ENCODE results near the gene LAMB1.

The LAMB1 gene

GRCh38 chr7:107948645-107949442 lies 54.1 kb downstream of the LAMB1 start:
- no peak for TF ChIP-seq POLR2AphosphoS5 (IDR thresholded peaks at IDR 0.05; ENCODE audit: low read depth)
- TF ChIP-seq SPI1 (IDR thresholded peaks at IDR 0.05; ENCODE audit: borderline replicate concordance, low read depth) = no peak
- TF ChIP-seq, protein P1, sequence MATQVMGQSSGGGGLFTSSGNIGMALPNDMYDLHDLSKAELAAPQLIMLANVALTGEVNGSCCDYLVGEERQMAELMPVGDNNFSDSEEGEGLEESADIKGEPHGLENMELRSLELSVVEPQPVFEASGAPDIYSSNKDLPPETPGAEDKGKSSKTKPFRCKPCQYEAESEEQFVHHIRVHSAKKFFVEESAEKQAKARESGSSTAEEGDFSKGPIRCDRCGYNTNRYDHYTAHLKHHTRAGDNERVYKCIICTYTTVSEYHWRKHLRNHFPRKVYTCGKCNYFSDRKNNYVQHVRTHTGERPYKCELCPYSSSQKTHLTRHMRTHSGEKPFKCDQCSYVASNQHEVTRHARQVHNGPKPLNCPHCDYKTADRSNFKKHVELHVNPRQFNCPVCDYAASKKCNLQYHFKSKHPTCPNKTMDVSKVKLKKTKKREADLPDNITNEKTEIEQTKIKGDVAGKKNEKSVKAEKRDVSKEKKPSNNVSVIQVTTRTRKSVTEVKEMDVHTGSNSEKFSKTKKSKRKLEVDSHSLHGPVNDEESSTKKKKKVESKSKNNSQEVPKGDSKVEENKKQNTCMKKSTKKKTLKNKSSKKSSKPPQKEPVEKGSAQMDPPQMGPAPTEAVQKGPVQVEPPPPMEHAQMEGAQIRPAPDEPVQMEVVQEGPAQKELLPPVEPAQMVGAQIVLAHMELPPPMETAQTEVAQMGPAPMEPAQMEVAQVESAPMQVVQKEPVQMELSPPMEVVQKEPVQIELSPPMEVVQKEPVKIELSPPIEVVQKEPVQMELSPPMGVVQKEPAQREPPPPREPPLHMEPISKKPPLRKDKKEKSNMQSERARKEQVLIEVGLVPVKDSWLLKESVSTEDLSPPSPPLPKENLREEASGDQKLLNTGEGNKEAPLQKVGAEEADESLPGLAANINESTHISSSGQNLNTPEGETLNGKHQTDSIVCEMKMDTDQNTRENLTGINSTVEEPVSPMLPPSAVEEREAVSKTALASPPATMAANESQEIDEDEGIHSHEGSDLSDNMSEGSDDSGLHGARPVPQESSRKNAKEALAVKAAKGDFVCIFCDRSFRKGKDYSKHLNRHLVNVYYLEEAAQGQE (IDR thresholded peaks at IDR 0.05; ENCODE audit: insufficient replicate concordance, low read depth) = no peak
- no peak for TF ChIP-seq GABPA (IDR thresholded peaks at IDR 0.05; ENCODE audit: low read depth)
- TF ChIP-seq, protein P2, sequence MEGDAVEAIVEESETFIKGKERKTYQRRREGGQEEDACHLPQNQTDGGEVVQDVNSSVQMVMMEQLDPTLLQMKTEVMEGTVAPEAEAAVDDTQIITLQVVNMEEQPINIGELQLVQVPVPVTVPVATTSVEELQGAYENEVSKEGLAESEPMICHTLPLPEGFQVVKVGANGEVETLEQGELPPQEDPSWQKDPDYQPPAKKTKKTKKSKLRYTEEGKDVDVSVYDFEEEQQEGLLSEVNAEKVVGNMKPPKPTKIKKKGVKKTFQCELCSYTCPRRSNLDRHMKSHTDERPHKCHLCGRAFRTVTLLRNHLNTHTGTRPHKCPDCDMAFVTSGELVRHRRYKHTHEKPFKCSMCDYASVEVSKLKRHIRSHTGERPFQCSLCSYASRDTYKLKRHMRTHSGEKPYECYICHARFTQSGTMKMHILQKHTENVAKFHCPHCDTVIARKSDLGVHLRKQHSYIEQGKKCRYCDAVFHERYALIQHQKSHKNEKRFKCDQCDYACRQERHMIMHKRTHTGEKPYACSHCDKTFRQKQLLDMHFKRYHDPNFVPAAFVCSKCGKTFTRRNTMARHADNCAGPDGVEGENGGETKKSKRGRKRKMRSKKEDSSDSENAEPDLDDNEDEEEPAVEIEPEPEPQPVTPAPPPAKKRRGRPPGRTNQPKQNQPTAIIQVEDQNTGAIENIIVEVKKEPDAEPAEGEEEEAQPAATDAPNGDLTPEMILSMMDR (IDR thresholded peaks at IDR 0.05; ENCODE audit: insufficient read depth, low read length) = no peak
- Histone ChIP-seq H3K4me3 (replicated peaks; ENCODE audit: insufficient read depth, low read length) (no peak overlapping the region), H3K27ac (replicated peaks) (no peak overlapping the region), H3K27me3 (ENCODE audit: insufficient read depth, poor library complexity, severe bottlenecking) (no peaks in the 10 kb centered on the region)
- DNase-seq (ENCODE audit: low read depth in 1 of 2, low spot score in 1 of 2) = no peak

GRCh38 chr7:107946881-107947280 lies 56.1 kb downstream of the LAMB1 start:
- TF ChIP-seq SPI1 (IDR thresholded peaks at IDR 0.05; ENCODE audit: borderline replicate concordance, low read depth) (no peak), POLR2AphosphoS5 (IDR thresholded peaks at IDR 0.05; ENCODE audit: low read depth) (no peak), GABPA (IDR thresholded peaks at IDR 0.05; ENCODE audit: low read depth) (no peak)
- TF ChIP-seq, protein P1 (IDR thresholded peaks at IDR 0.05; ENCODE audit: insufficient replicate concordance, low read depth) = no peak
- TF ChIP-seq, protein P2 (IDR thresholded peaks at IDR 0.05; ENCODE audit: insufficient read depth, low read length) = no peak
- no peak for DNase-seq (ENCODE audit: low read depth in 1 of 2, low spot score in 1 of 2)
- Histone ChIP-seq H3K4me3 (replicated peaks; ENCODE audit: insufficient read depth, low read length) (no peak overlapping the region), H3K27me3 (ENCODE audit: insufficient read depth, poor library complexity, severe bottlenecking) (no peaks in the 10 kb centered on the region), H3K27ac (replicated peaks) (no peak overlapping the region)

GRCh38 chr7:107946451-107946850 lies 56.5 kb downstream of the LAMB1 start:
- TF ChIP-seq, protein P1 (IDR thresholded peaks at IDR 0.05; ENCODE audit: insufficient replicate concordance, low read depth) = no peak
- no peak overlapping the region for H3K27ac ChIP-seq (replicated peaks)

More at GRCh38 chr7:107946451-107946850, 56.5 kb downstream of the LAMB1 start:
- H3K4me3 ChIP-seq (replicated peaks; ENCODE audit: insufficient read depth, low read length) = no peak overlapping the region
- H3K27me3 ChIP-seq (ENCODE audit: insufficient read depth, poor library complexity, severe bottlenecking) = no peaks in the 10 kb centered on the region
- DNase-seq (ENCODE audit: low read depth in 1 of 2, low spot score in 1 of 2) = no peak

Measured in HL-60 (cell line).